Muscle of leg (tissue), 11 donors: ENCODE data around the gene PRR7. TPM values are rescaled to one million over a fixed set of nuclear protein-coding genes. Genes with fewer than 3 reads are reported as not detected.
A peak's percentile ranks its signal among the peaks of the same experiment; 100 is the strongest.

ENCODE experiments used
- DNase-seq: peaks from one replicate; pipeline ENCODE4 v3.0.0; 2013
- H3K27ac ChIP-seq: one replicate; pipeline ENCODE4 v1.5.1; 2013; ENCODE audit warnings: mild to moderate bottlenecking, low read length, control low read depth
- H3K27me3 ChIP-seq: one replicate; pipeline ENCODE4 v1.6.1; 2013; ENCODE audit warnings: low read length; ENCODE audit not compliant: control insufficient read depth, insufficient read depth
- H3K36me3 ChIP-seq: one replicate; pipeline ENCODE4 v1.6.1; 2013; ENCODE audit warnings: low read length; ENCODE audit not compliant: control insufficient read depth, insufficient read depth
- H3K4me1 ChIP-seq: one replicate; pipeline ENCODE4 v1.6.1; 2013; ENCODE audit warnings: low read length; ENCODE audit not compliant: control insufficient read depth, insufficient read depth
- H3K4me3 ChIP-seq: one replicate; pipeline ENCODE4 v1.5.1; 2013; ENCODE audit warnings: low read length, control low read depth
- H3K9me3 ChIP-seq: replicated peaks from 2 replicates; pipeline ENCODE4 v1.6.1; 2013; ENCODE audit warnings: low read depth, low read length; ENCODE audit not compliant: control insufficient read depth
- WGBS: methylation state at CpG from one replicate; pipeline ENCODE4 v1.1.5; 2013; ENCODE audit warnings: missing lambda C conversion rate; ENCODE audit not compliant: insufficient coverage; 5-methylcytosine and 5-hydroxymethylcytosine counted together
- polyA plus RNA-seq, 8 donors: library from polyadenylated mRNA; unstranded; fragments of 120-200 nt; gene quantifications; one replicate each; pipeline versions ENCODE4 v1.2.1 to v1.2.3, GENCODE V29; 2013; ENCODE audit warnings: inconsistent platforms in 1 of 8, low replicate concordance in 1 of 8; ENCODE audit not compliant: insufficient read length in 8 of 8, insufficient read depth in 1 of 8
- total RNA-seq: library from RNA; stranded (reverse); fragments of 120-200 nt; gene quantifications from one replicate; pipeline ENCODE4 v1.2.4, GENCODE V29; 2013

Gene PRR7
- total and polyA plus RNA-seq, 9 donors = 0.70 to 1.7 (median 1.0) TPM

GRCh38 chr5:177458912-177459350 lies 12.3 kb downstream of the PRR7 start:
- Histone ChIP-seq H3K4me3 (no peak overlapping the region), H3K27me3 (peaks cover 3% of the 10 kb centered on the region), H3K36me3 (peaks cover 66% of the 10 kb centered on the region), H3K9me3 (no peaks in the 10 kb centered on the region), H3K4me1 (peaks cover 45% of the 10 kb centered on the region), H3K27ac (peak overlapping the region; percentile 17)
- peak; percentile 37 for DNase-seq
- WGBS = 77% methylated on average over 12 of the region's 14 CpGs

DNA sequence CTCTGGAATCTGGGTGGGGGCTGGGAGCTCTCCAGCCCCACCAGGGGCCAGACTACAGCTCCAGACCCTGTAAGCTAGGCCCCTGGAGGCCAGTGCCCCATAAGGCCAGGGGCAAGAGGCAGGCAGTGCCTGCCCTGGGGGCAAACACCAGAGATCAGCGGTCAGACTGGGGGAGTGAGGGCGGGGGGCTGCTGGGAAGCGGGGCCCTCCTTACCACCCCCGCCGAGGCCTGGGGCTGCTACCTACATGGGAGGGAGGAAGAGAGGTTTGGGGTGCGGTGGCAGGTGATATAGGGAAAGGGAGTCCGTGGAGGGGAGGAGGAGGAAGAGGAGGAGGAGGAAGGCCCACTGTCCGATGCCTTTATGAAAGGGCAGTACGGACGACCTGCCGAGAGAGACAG lies 12.7 kb downstream of the PRR7 start:
- H3K36me3 ChIP-seq = peaks cover 66% of the 10 kb centered on the region

DNA sequence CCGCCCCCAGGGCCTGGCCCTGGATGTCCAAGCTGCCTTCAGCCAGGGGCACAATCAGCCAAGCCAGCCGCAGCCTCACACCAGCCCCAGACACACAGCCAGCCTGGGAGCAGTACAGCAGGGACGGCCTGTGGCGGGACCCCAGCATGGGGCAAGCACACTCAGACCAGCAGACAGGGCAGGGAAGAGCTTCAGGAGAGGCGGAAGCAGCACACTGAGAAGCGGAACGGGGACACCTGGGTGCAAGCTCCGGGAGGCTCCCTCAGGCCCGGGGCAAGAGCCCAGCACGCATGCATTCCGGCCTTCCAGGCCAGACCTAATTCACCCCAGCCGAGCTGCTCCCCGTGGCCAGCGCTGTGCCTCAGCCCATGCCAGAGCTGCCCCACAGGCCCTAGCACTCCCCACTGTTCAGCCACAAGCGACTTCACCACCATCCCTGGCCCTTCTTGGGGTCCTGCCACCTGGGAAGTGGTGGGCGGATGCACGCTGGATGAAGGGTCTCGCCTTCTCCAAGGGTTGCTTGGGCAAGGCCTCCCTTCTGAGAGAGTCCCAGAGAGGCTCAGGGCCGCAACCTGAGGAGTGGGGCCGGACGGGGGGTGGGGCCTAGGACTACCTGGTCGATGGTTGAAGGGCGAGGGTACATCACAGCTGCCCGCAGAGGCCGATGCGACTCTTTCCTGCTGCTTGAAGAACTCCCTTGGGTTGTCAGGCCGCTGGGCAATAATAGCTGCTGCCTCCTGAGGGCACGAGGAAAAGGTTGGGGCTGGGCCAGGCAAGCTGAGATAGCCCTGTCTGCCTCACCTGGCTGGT lies 13.4 kb downstream of the PRR7 start:
- Histone ChIP-seq H3K9me3 (peaks cover under 1% of the 10 kb centered on the region), H3K4me1 (peaks cover 38% of the 10 kb centered on the region), H3K4me3 (no peak overlapping the region), H3K27ac (no peak overlapping the region), H3K36me3 (peaks cover 67% of the 10 kb centered on the region), H3K27me3 (no peaks in the 10 kb centered on the region)
- no peak for DNase-seq
- WGBS = 82% methylated on average over 20 of the region's 28 CpGs

More for the DNA sequence above, 12.7 kb downstream of the PRR7 start:
- Histone ChIP-seq H3K4me1 (peaks cover 41% of the 10 kb centered on the region), H3K27me3 (no peaks in the 10 kb centered on the region), H3K27ac (no peak overlapping the region), H3K4me3 (no peak overlapping the region), H3K9me3 (no peaks in the 10 kb centered on the region)
- WGBS = 80% methylated on average over 7 of the region's 11 CpGs
- DNase-seq = no peak

GRCh38 chr5:177462021-177462670 lies 15.5 kb downstream of the PRR7 start:
- Histone ChIP-seq H3K4me3 (no peak overlapping the region), H3K9me3 (peaks cover 4% of the 10 kb centered on the region), H3K27ac (peak overlapping the region; percentile 67), H3K36me3 (peaks cover 82% of the 10 kb centered on the region), H3K27me3 (no peaks in the 10 kb centered on the region), H3K4me1 (peaks cover 22% of the 10 kb centered on the region)
- WGBS = 70% methylated on average over 14 of the region's 27 CpGs
- DNase-seq = peak; percentile 54

DNA sequence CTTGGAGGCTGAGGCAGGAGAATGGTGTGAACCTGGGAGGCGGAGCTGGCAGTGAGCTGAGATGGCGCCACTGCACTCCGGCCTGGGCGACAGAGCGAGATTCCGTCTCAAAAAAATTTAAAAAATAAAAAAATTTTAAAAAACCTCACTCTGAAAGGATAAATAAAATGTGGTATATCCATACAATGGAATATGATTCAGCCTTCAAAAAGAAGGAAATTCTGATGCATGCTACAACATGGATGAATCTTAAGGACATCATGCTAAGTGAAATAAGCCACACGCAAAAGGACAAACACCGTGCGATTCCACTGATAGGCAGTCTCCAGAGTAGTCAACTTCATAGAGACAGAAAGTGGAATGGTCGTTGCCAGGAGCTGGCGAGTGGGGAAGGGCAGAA lies 18.4 kb downstream of the PRR7 start:
- 94% methylated on average over 6 of the region's 11 CpGs for WGBS

GRCh38 chr5:177466861-177467260 lies 20.2 kb downstream of the PRR7 start:
- Histone ChIP-seq H3K9me3 (peaks cover 4% of the 10 kb centered on the region), H3K4me1 (peaks cover 41% of the 10 kb centered on the region), H3K27ac (no peak overlapping the region), H3K4me3 (no peak overlapping the region), H3K27me3 (no peaks in the 10 kb centered on the region), H3K36me3 (peaks cover 82% of the 10 kb centered on the region)
- no peak for DNase-seq
- whole genome bisulfite sequencing = 95% methylated on average over 18 of the region's 25 CpGs

More for the DNA sequence above, 18.4 kb downstream of the PRR7 start:
- Histone ChIP-seq H3K9me3 (peaks cover 4% of the 10 kb centered on the region), H3K27ac (no peak overlapping the region), H3K4me1 (peaks cover 28% of the 10 kb centered on the region), H3K27me3 (no peaks in the 10 kb centered on the region), H3K4me3 (no peak overlapping the region), H3K36me3 (peaks cover 80% of the 10 kb centered on the region)
- DNase-seq = no peak

DNA sequence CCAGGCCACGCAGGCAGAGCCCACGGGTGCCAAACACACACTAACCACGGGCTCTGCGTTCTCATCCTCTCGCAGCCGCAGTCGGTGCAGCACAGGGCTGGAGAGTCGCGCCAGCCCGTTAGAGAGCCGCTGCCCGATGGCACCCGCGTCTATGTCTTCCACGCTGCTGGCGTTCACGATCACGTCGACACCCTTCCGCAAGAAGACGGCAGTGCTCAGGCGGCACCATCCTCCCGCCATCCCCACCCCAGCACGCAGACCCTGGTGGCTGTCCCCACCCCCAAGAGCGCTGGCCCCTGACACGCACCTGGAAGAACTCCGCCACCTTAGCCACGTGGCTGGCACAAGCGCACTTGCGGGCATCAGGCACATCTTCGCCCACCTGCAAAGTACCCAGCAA lies 20.8 kb downstream of the PRR7 start:
- Histone ChIP-seq H3K9me3 (peaks cover 4% of the 10 kb centered on the region), H3K4me1 (peaks cover 42% of the 10 kb centered on the region), H3K27ac (no peak overlapping the region), H3K36me3 (peaks cover 81% of the 10 kb centered on the region), H3K4me3 (no peak overlapping the region), H3K27me3 (no peaks in the 10 kb centered on the region)
- 95% methylated on average over 27 of the region's 31 CpGs for WGBS
- no peak for DNase-seq

DNA sequence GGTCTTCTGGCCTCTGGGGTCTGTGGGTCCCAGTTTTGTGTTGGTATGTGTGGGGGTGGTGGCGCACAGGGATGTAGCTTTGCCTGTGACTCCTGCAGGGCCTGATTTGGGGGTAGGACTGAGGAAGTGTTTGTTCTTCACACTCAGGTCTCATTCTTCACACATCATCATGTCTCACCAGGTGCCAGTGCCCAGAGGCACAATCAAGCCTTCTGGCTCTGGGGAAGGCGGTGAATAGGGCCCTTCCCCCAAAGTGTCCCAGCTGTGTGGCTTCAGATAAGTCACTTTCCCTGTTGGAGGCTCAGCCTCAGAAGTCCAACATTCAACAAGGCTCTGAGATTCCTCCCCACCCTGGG lies 21.7 kb downstream of the PRR7 start:
- Histone ChIP-seq H3K4me1 (peaks cover 42% of the 10 kb centered on the region), H3K36me3 (peaks cover 74% of the 10 kb centered on the region), H3K4me3 (no peak overlapping the region), H3K9me3 (peaks cover 4% of the 10 kb centered on the region), H3K27me3 (no peaks in the 10 kb centered on the region), H3K27ac (peak overlapping the region; percentile 7)
- WGBS = no CpG with 5 or more reads among the region's 2 CpGs
- DNase-seq = no peak

DNA sequence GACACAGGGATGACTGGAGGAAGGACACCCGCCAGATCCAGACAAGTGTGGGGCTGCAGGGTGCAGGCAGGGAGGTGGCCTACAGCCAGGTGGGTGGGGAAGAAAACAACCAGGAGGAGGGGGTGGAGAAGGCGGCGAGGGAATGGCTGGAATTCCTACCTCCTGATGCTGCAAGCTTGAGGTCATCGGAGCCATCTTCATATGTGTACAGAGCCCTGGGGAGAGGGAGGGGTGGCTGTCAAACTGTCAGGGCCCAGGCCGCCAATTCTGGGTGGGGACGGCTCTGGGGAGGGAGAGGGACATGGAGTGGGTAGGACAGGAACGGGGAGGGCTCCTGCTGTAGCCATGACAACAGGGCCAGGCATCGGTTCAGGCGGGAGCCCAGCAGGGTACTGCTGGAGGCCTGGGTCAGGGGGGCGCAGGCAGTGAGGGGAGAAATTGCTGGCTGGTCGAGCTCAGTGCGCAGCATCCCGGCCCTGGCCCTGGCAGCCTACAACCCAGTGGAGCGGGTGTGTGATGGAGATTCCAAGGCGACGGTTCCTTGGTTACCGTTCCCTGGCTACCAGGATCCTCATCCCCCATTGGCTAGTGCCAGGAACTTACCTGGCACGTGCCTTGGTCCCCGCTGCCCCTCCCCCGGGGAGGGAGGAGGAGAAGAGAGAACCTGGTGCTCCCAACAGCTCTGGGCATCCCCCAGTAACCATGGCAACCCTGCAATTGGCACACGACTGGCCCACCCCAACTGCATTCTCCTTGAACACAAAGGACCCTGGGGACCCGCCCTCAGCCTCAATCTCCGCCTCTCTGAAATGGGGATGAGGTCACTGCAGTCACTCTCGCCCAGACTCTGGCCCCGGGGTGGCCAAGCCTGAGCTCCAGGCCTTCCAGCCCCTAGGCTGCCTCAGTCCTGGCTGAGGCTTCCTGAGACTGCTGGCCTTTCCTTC lies 22.3 kb downstream of the PRR7 start:
- H3K9me3 ChIP-seq = peaks cover 4% of the 10 kb centered on the region
- peak overlapping the region; percentile 76 for H3K27ac ChIP-seq
- H3K4me1 ChIP-seq = peaks cover 44% of the 10 kb centered on the region
- H3K36me3 ChIP-seq = peaks cover 68% of the 10 kb centered on the region
- H3K4me3 ChIP-seq = no peak overlapping the region
- DNase-seq = peak; percentile 89
- H3K27me3 ChIP-seq = no peaks in the 10 kb centered on the region
- WGBS = 42% methylated on average over 12 of the region's 25 CpGs
